PC-9 (cell line): ENCODE measurements around the gene PRR22. TPM values are rescaled to one million over a fixed set of nuclear protein-coding genes. Genes with fewer than 3 reads are reported as not detected.

Experiments
- BruUV-seq: library from RNA; stranded (reverse); fragments of 400-500 nt; replicated peaks from 2 replicates; lab custom pipeline; 2021; lab: Mats Ljungman, UMichigan
- CTCF ChIA-PET: fragments of 300-600 bp; sonication (Branson Sonifier 250); formaldehyde crosslinking; loops from one replicate; lab custom pipeline; 2022; ENCODE audit warnings: antibody characterized with exemption; lab: Charles Lee
- POLR2A ChIA-PET: fragments of 300-600 bp; sonication (Branson Sonifier 250); formaldehyde crosslinking; loops from one replicate; lab custom pipeline; 2022; ENCODE audit warnings: antibody characterized with exemption; ENCODE audit not compliant: unreplicated experiment; lab: Charles Lee
- DNase-seq, 2 experiments: peaks; one replicate each; pipeline versions ENCODE4 v3.0.0 to v3.0.0-alpha.2; 2015 to 2022; ENCODE audit warnings: mixed read lengths in 1 of 2
- H2AFZ ChIP-seq: fragments of 200-600 bp; sonication (generic); 2 replicates; pipeline ENCODE4 v1.8.1; 2017; ENCODE audit warnings: antibody characterized with exemption
- H3F3A ChIP-seq: fragments of 200-600 bp; sonication (generic); 2 replicates; pipeline ENCODE4 v1.8.1; 2017; ENCODE audit warnings: antibody characterized with exemption, mild to moderate bottlenecking, low read depth; ENCODE audit not compliant: insufficient read depth
- H3K27ac ChIP-seq: fragments of 200-600 bp; sonication (generic); 2 replicates; pipeline ENCODE4 v1.6.1; 2016; ENCODE audit warnings: mixed run types
- H3K27me3 ChIP-seq: fragments of 200-600 bp; sonication (generic); 2 replicates; pipeline ENCODE4 v1.6.1; 2016; ENCODE audit warnings: low read depth, mixed run types; ENCODE audit not compliant: insufficient read depth
- H3K36me3 ChIP-seq: fragments of 200-600 bp; sonication (generic); 2 replicates; pipeline ENCODE4 v1.6.1; 2016; ENCODE audit warnings: low read depth, mixed run types
- H3K4me1 ChIP-seq: fragments of 200-600 bp; sonication (generic); replicated peaks from 2 replicates; pipeline ENCODE4 v1.6.1; 2016; ENCODE audit warnings: mixed run types; ENCODE audit not compliant: insufficient read depth
- H3K4me2 ChIP-seq: fragments of 200-600 bp; sonication (generic); 2 replicates; pipeline ENCODE4 v1.6.1; 2017; ENCODE audit warnings: mixed run types
- H3K4me3 ChIP-seq: fragments of 200-600 bp; sonication (generic); 2 replicates; pipeline ENCODE4 v1.6.1; 2016; ENCODE audit warnings: mixed run types
- H3K79me2 ChIP-seq: fragments of 200-600 bp; sonication (generic); 2 replicates; pipeline ENCODE4 v1.6.1; 2017; ENCODE audit warnings: low read depth, mixed run types
- H3K9me2 ChIP-seq: fragments of 200-600 bp; sonication (generic); 2 replicates; pipeline ENCODE4 v1.8.1; 2017; ENCODE audit warnings: mild to moderate bottlenecking; ENCODE audit not compliant: insufficient read depth
- H3K9me3 ChIP-seq: fragments of 200-600 bp; sonication (generic); 2 replicates; pipeline ENCODE4 v1.8.1; 2016; ENCODE audit warnings: low read depth; ENCODE audit not compliant: insufficient read depth
- H4K20me1 ChIP-seq: fragments of 200-600 bp; sonication (generic); 2 replicates; pipeline ENCODE4 v1.8.1; 2017; ENCODE audit not compliant: insufficient read depth
- CTCF ChIP-seq: fragments of 200-600 bp; sonication (generic); conservative IDR thresholded peaks from 2 replicates; pipeline ENCODE4 v1.6.1; 2017; ENCODE audit warnings: mixed run types, antibody characterized with exemption, mild to moderate bottlenecking, moderate library complexity
- EZH2 ChIP-seq: fragments of 200-600 bp; sonication (generic); IDR thresholded peaks from 2 replicates; pipeline ENCODE4 v1.8.0; 2017; ENCODE audit warnings: antibody characterized with exemption, low read depth
- intact Hi-C: fragments of 100-400 bp; cut with micrococcal nuclease; formaldehyde crosslinking; loops from one replicate; pipeline ENCODE4 v1.10.0; 2022; ENCODE audit not compliant: unreplicated experiment
- total RNA-seq: library from RNA; stranded (reverse); gene quantifications from 2 replicates; pipeline ENCODE4 v1.2.3, GENCODE V29; 2021

PRR22 gene
- total RNA-seq, 1 experiment from 2014 or later = 4.6 TPM

- Histone ChIP-seq H3F3A (no peaks in the 10 kb centered on the region; the same call in 1 of the 2 replicates), H3K27ac (peak overlapping the region; percentile 34; the same call in 1 of the 2 replicates), H3K4me3 (no peak overlapping the region), H3K79me2 (no peaks in the 10 kb centered on the region), H4K20me1 (no peaks in the 10 kb centered on the region), H3K9me2 (no peaks in the 10 kb centered on the region), H3K4me2 (no peak overlapping the region), H3K9me3 (no peaks in the 10 kb centered on the region), H2AFZ (no peak overlapping the region), H3K27me3 (0 out of 2 replicates have a peak, but pooled peaks cover 8% of the 10 kb centered on the region), H3K36me3 (no peaks in the 10 kb centered on the region), H3K4me1 (no peaks in the 10 kb centered on the region)
- POLR2A ChIA-PET = no interaction called here
- no peak for TF ChIP-seq EZH2
- no peak for TF ChIP-seq CTCF
- no TSS peak for BruUV-seq
- no peak for DNase-seq
- intact Hi-C loops = loop anchor here (10.0 kb wide), 2 partner anchors 175 to 215 kb away; no protein-coding TSS in a partner anchor
- CTCF ChIA-PET = interaction anchor here (0.6 to 1.0 kb wide), 4 partner anchors 31 to 929 kb away, joined by 7 to 14 read pairs (median 8); no protein-coding TSS in a partner anchor
Measured at GRCh38 chr19:5809469-5809868, 24.9 kb upstream of the PRR22 start.

GRCh38 chr19:5809053-5809452, 24.5 kb upstream of the PRR22 start:
- ChIA-PET POLR2A (no interaction called here), CTCF (interaction anchor here (0.6 to 1.0 kb wide), 4 partner anchors 30 to 929 kb away, joined by 7 to 14 read pairs (median 8); no protein-coding TSS in a partner anchor)
- Histone ChIP-seq H3K4me3 (no peak overlapping the region), H2AFZ (no peak overlapping the region), H3F3A (no peaks in the 10 kb centered on the region; the same call in 1 of the 2 replicates), H3K36me3 (no peaks in the 10 kb centered on the region), H3K4me2 (no peak overlapping the region), H3K27ac (peak overlapping the region; percentile 34; the same call in 1 of the 2 replicates), H3K9me2 (no peaks in the 10 kb centered on the region), H3K27me3 (0 out of 2 replicates have a peak, but pooled peaks cover 8% of the 10 kb centered on the region), H3K79me2 (no peaks in the 10 kb centered on the region), H4K20me1 (no peaks in the 10 kb centered on the region), H3K9me3 (no peaks in the 10 kb centered on the region), H3K4me1 (no peaks in the 10 kb centered on the region)
- no peak for DNase-seq
- no TSS peak for BruUV-seq
- no peak for TF ChIP-seq EZH2
- TF ChIP-seq CTCF = no peak
- intact Hi-C loops = loop anchor here (10.0 kb wide), 2 partner anchors 176 to 216 kb away; no protein-coding TSS in a partner anchor

GRCh38 chr19:5808120-5808816, 23.7 kb upstream of the PRR22 start:
- no peak for TF ChIP-seq CTCF
- TF ChIP-seq EZH2 = no peak
- intact Hi-C loops = loop anchor here (10.0 kb wide), 2 partner anchors 177 to 217 kb away; no protein-coding TSS in a partner anchor
- 0 out of 2 replicates have a peak, but pooled peaks cover 8% of the 10 kb centered on the region for H3K27me3 ChIP-seq
- BruUV-seq = no TSS peak
- H3F3A ChIP-seq = no peaks in the 10 kb centered on the region; the same call in 1 of the 2 replicates
- no peaks in the 10 kb centered on the region for H4K20me1 ChIP-seq
- POLR2A ChIA-PET = interaction anchor here (0.5 kb wide), 1 partner anchor 18 kb away, joined by 4 read pairs; no protein-coding TSS in a partner anchor
- H3K4me2 ChIP-seq = no peak overlapping the region
- H3K36me3 ChIP-seq = no peaks in the 10 kb centered on the region
- no peak overlapping the region for H3K4me3 ChIP-seq
- no peaks in the 10 kb centered on the region for H3K79me2 ChIP-seq
- H3K27ac ChIP-seq = no peak overlapping the region
- H2AFZ ChIP-seq = no peak overlapping the region
- no peaks in the 10 kb centered on the region for H3K9me3 ChIP-seq
- H3K9me2 ChIP-seq = no peaks in the 10 kb centered on the region
- CTCF ChIA-PET = interaction anchor here (0.6 to 1.0 kb wide), 2 partner anchors 211 to 1412 kb away, joined by 5 to 8 read pairs; no protein-coding TSS in a partner anchor
- DNase-seq = no peak
- no peaks in the 10 kb centered on the region for H3K4me1 ChIP-seq
